B cell (primary cell): Measurements from ENCODE around the gene NABP1. TPM values are rescaled to one million over a fixed set of nuclear protein-coding genes. Genes with fewer than 3 reads are reported as not detected.

ENCODE experiments used
- ATAC-seq: fragments of 200-7000 bp; cut with Tn5 transposase; one replicate; pipeline ENCODE4 v1.10.0; 2021; ENCODE audit warnings: low read depth, mild to moderate bottlenecking, moderate number of reproducible peaks, moderate library complexity
- CTCF ChIA-PET: fragments of 350-600 bp; sonication (Branson Sonifier 250); formaldehyde crosslinking; loops from one replicate; lab custom pipeline; 2021; ENCODE audit warnings: antibody characterized with exemption, inconsistent platforms; lab: Charles Lee
- POLR2A ChIA-PET: fragments of 350-600 bp; sonication (Branson Sonifier 250); formaldehyde crosslinking; loops from one replicate; lab custom pipeline; 2021; ENCODE audit warnings: antibody characterized with exemption; lab: Charles Lee
- DNase-seq: peaks from one replicate; pipeline ENCODE4 v3.0.0; 2013
- H2AFZ ChIP-seq: 2 replicates; pipeline ENCODE4 v1.6.1; 2012; ENCODE audit warnings: mild to moderate bottlenecking, low read depth, low read length; ENCODE audit not compliant: insufficient read depth, poor library complexity, severe bottlenecking
- H3K27ac ChIP-seq, 2 donors: 1 replicate in 1 of 2; 2 replicates in 1 of 2; pipeline ENCODE4 v1.5.1; 2012 to 2013; ENCODE audit warnings: low read length in 2 of 2, mild to moderate bottlenecking in 2 of 2, moderate library complexity in 1 of 2
- H3K27me3 ChIP-seq, 4 experiments: fragments of 200-600 bp in 1 of 4; sonication (generic) in 1 of 4; replicated peaks in 1 of 4; 1 replicate in 2 of 4; 2 replicates in 2 of 4; pipeline versions ENCODE4 v1.6.1 to v1.7.0; 2013 to 2016; ENCODE audit warnings: low read length in 3 of 4, mild to moderate bottlenecking in 2 of 4, mixed read lengths in 1 of 4, moderate library complexity in 1 of 4; ENCODE audit not compliant: insufficient read depth in 4 of 4, control insufficient read depth in 3 of 4; ENCODE audit errors: control extremely low read depth in 1 of 4
- H3K36me3 ChIP-seq, 2 experiments: replicated peaks in 1 of 2; 1 replicate in 1 of 2; 2 replicates in 1 of 2; pipeline versions ENCODE4 v1.6.1 to v1.7.1; 2013; ENCODE audit warnings: low read length in 1 of 2; ENCODE audit not compliant: insufficient read depth in 2 of 2, control insufficient read depth in 1 of 2; ENCODE audit errors: control extremely low read depth in 1 of 2, extremely low read depth in 1 of 2
- H3K4me1 ChIP-seq, 2 donors: fragments of 200-600 bp in 1 of 2; sonication (generic) in 1 of 2; 1 replicate in 1 of 2; 2 replicates in 1 of 2; pipeline versions ENCODE4 v1.5.1 to v1.6.1; 2013 to 2017; ENCODE audit warnings: low read length in 2 of 2; ENCODE audit not compliant: control insufficient read depth in 2 of 2, insufficient read depth in 2 of 2
- H3K4me2 ChIP-seq: replicated peaks from 2 replicates; pipeline ENCODE3; 2012; ENCODE audit warnings: mild to moderate bottlenecking, low read depth, low read length; ENCODE audit not compliant: poor library complexity, severe bottlenecking
- H3K4me3 ChIP-seq, 5 experiments: fragments of 200-600 bp in 1 of 5; sonication (generic) in 1 of 5; 1 replicate in 3 of 5; 2 replicates in 2 of 5; pipeline versions ENCODE4 v1.5.1 to v1.7.0; 2011 to 2016; ENCODE audit warnings: low read length in 4 of 5, mild to moderate bottlenecking in 4 of 5, low read depth in 2 of 5, control low read depth in 1 of 5, moderate library complexity in 1 of 5; ENCODE audit not compliant: insufficient read depth in 1 of 5; ENCODE audit errors: control extremely low read depth in 1 of 5, extremely low read depth in 1 of 5
- H3K79me2 ChIP-seq: fragments of 200-600 bp; sonication (generic); one replicate; pipeline ENCODE4 v1.6.0; 2016; ENCODE audit warnings: low read length; ENCODE audit not compliant: control insufficient read depth, insufficient read depth
- H3K9ac ChIP-seq: fragments of 200-600 bp; sonication (generic); 2 replicates; pipeline ENCODE4 v1.6.1; 2017; ENCODE audit warnings: mild to moderate bottlenecking, low read length, moderate library complexity
- H3K9me3 ChIP-seq, 3 donors: one replicate each; pipeline versions ENCODE4 v1.6.1 to v1.7.1; 2013; ENCODE audit warnings: low read length in 2 of 3; ENCODE audit not compliant: control insufficient read depth in 2 of 3, insufficient read depth in 1 of 3; ENCODE audit errors: control extremely low read depth in 1 of 3
- H4K20me1 ChIP-seq: 2 replicates; pipeline ENCODE4 v1.6.0; 2012; ENCODE audit warnings: mild to moderate bottlenecking, low read length; ENCODE audit not compliant: insufficient read depth, control insufficient read depth, poor library complexity, severe bottlenecking
- H3K27ac Mint-ChIP-seq: one replicate; pipeline ENCODE4 v1.8.0; 2021; ENCODE audit warnings: mixed read lengths
- H3K27me3 Mint-ChIP-seq: one replicate; pipeline ENCODE4 v1.8.0; 2021; ENCODE audit warnings: mixed read lengths
- H3K4me1 Mint-ChIP-seq: one replicate; pipeline ENCODE4 v1.8.0; 2021; ENCODE audit warnings: mixed read lengths
- H3K4me3 Mint-ChIP-seq: one replicate; pipeline ENCODE4 v1.8.0; 2021; ENCODE audit warnings: mixed read lengths
- H3K9me3 Mint-ChIP-seq: one replicate; pipeline ENCODE4 v1.8.0; 2022; ENCODE audit warnings: mixed read lengths; ENCODE audit not compliant: insufficient read depth
- EZH2 ChIP-seq: IDR thresholded peaks from 2 replicates; pipeline ENCODE4 v1.6.1; 2012; ENCODE audit warnings: borderline replicate concordance, low read depth, mild to moderate bottlenecking, moderate library complexity, low read length; ENCODE audit not compliant: insufficient read depth, poor library complexity, severe bottlenecking
- WGBS: methylation state at CpG from one replicate; pipeline ENCODE4 v1.1.5; 2013; ENCODE audit warnings: missing lambda C conversion rate; ENCODE audit not compliant: insufficient coverage; 5-methylcytosine and 5-hydroxymethylcytosine counted together
- intact Hi-C: fragments of 100-400 bp; cut with micrococcal nuclease; formaldehyde crosslinking; loops from one replicate; pipeline ENCODE4 v1.10.0; 2022
- polyA plus RNA-seq: library from polyadenylated mRNA; depleted of rRNA; stranded (reverse); fragments of >200 nt; gene quantifications from 2 replicates; pipeline ENCODE4 v1.2.3, GENCODE V29; 2012
- total RNA-seq, 2 donors: library from RNA; stranded (reverse); fragments of 120-200 nt in 1 of 2; gene quantifications; 1 replicate in 1 of 2; 2 replicates in 1 of 2; pipeline versions ENCODE4 v1.2.3 to v1.2.4, GENCODE V29; 2013 to 2022
- TF ChIP-seq, protein P1 (sequence below): fragments of 200-600 bp; IDR thresholded peaks from one replicate; pipeline ENCODE4 v1.8.0; 2022; ENCODE audit warnings: antibody characterized with exemption, mild to moderate bottlenecking

Gene NABP1
- total and polyA plus RNA-seq, 2 donors (not counting 1 experiment from before 2014, with no cell fraction given): 7.2 to 56.4 TPM

DNA sequence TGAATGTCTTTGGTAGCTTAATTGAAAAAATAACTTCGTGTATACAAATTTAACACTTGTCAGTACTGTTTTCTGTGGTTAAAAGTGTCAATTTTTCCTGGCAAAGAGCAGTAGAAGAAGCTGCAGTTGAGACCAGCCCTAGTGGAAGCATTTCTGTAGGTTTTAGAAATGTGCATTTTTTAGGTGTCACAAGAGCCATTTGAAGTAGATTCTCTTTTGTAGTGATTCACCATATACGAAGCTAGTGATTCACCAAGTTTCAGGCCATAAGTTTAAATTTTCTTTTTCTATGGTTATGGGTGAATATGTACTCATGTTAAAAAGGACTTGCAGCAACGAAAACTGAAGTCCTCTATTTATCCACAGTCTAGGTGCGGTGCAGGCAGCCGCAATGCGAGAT, 4.2 kb downstream of the NABP1 start:
- peaks cover 43% of the 10 kb centered on the region for H3K4me1 Mint-ChIP-seq

DNA sequence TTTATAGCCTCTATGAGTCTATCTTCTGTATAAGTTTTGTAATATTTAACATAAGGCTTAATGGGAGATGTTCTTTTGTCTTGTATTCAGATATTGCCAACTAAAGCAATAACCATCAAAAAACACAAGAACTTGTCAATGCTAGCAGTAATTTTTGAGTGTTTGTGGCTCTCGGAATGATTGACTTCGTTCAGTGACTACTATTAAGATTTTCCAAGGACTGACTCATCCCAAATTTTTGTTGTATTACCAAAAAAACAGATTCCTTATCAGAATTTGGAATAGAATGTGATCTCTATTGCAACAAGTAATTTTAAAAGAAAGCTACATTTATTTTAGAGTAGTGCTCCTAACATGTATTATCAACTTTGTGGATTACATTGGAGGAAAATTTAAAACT, 8.1 kb downstream of the NABP1 start:
- TF ChIP-seq EZH2: no peak
- TF ChIP-seq, protein P1, sequence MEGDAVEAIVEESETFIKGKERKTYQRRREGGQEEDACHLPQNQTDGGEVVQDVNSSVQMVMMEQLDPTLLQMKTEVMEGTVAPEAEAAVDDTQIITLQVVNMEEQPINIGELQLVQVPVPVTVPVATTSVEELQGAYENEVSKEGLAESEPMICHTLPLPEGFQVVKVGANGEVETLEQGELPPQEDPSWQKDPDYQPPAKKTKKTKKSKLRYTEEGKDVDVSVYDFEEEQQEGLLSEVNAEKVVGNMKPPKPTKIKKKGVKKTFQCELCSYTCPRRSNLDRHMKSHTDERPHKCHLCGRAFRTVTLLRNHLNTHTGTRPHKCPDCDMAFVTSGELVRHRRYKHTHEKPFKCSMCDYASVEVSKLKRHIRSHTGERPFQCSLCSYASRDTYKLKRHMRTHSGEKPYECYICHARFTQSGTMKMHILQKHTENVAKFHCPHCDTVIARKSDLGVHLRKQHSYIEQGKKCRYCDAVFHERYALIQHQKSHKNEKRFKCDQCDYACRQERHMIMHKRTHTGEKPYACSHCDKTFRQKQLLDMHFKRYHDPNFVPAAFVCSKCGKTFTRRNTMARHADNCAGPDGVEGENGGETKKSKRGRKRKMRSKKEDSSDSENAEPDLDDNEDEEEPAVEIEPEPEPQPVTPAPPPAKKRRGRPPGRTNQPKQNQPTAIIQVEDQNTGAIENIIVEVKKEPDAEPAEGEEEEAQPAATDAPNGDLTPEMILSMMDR: no peak
- Histone ChIP-seq H3K4me1 (peaks cover 7% of the 10 kb centered on the region in 2 donors), H3K27me3 (no peaks in the 10 kb centered on the region), H3K9me3 (no peaks in the 10 kb centered on the region), H3K36me3 (peaks cover 10 to 45% of the 10 kb centered on the region in 2 experiments), H3K9ac (no peak overlapping the region), H3K4me3 (no peak overlapping the region), H3K79me2 (peaks cover 3% of the 10 kb centered on the region), H3K27ac (no peak overlapping the region), H4K20me1 (no peaks in the 10 kb centered on the region), H3K4me2 (no peak overlapping the region), H2AFZ (no peak overlapping the region)
- no peak overlapping the region for H3K27ac Mint-ChIP-seq
- intact Hi-C loops: no loop called here
- no peaks in the 10 kb centered on the region for H3K9me3 Mint-ChIP-seq
- no peak overlapping the region for H3K4me3 Mint-ChIP-seq
- DNase-seq: no peak
- CTCF ChIA-PET: interaction anchor here (1.9 to 2.1 kb wide), 2 partner anchors 117 to 119 kb away, joined by 10 to 11 read pairs; no protein-coding TSS in a partner anchor
- no peak for ATAC-seq
- peaks cover 26% of the 10 kb centered on the region for H3K4me1 Mint-ChIP-seq
- no peaks in the 10 kb centered on the region for H3K27me3 Mint-ChIP-seq
- POLR2A ChIA-PET: no interaction called here
- WGBS: no CpG with 5 or more reads among the region's 2 CpGs

More for the DNA sequence above, 4.2 kb downstream of the NABP1 start:
- H2AFZ ChIP-seq: no peak overlapping the region
- H3K27me3 ChIP-seq: no peaks in the 10 kb centered on the region
- Mint-ChIP-seq H3K4me3 (no peak overlapping the region), H3K9me3 (no peaks in the 10 kb centered on the region), H3K27me3 (no peaks in the 10 kb centered on the region), H3K27ac (no peak overlapping the region)
- H3K27ac ChIP-seq: no peak overlapping the region
- no peak overlapping the region for H3K9ac ChIP-seq
- H3K36me3 ChIP-seq: peaks cover 9 to 39% of the 10 kb centered on the region in 2 experiments
- no peak overlapping the region for H3K4me2 ChIP-seq
- H3K9me3 ChIP-seq: no peaks in the 10 kb centered on the region
- H3K4me1 ChIP-seq: peaks cover 28 to 29% of the 10 kb centered on the region in 2 donors
- H3K4me3 ChIP-seq: no peak overlapping the region
- intact Hi-C loops: no loop called here
- ATAC-seq: no peak
- no peak for TF ChIP-seq EZH2
- TF ChIP-seq, protein P1: no peak
- POLR2A ChIA-PET: no interaction called here
- DNase-seq: no peak
- H4K20me1 ChIP-seq: no peaks in the 10 kb centered on the region
- CTCF ChIA-PET: interaction anchor here (1.0 to 2.8 kb wide), 3 partner anchors 7 to 114 kb away, joined by 4 to 16 read pairs (median 13); no protein-coding TSS in a partner anchor
- peaks cover 24% of the 10 kb centered on the region for H3K79me2 ChIP-seq
- WGBS: no CpG with 5 or more reads among the region's 6 CpGs
